GM18526 (cell line): ENCODE measurements around the gene CRTAP.

Source experiments
- POLR2A ChIP-seq: IDR thresholded peaks from 3 replicates; pipeline ENCODE4 v1.6.1; 2011; ENCODE audit not compliant: insufficient read length; ENCODE audit errors: extremely low read depth

CRTAP gene

GRCh38 chr3:33113772-33114621 lies at the start of gene CRTAP:
Gene CRTAP (plus strand): TSS chr3:33114014. CDS start chr3:33114078, 64 bp downstream.
- peak; percentile 75 for TF ChIP-seq POLR2A

- no peak for TF ChIP-seq POLR2A
Observed at GRCh38 chr3:33064929-33065328, 48.9 kb upstream of the CRTAP start.

GRCh38 chr3:33067484-33067883 lies 46.3 kb upstream of the CRTAP start:
- TF ChIP-seq POLR2A = no peak

- TF ChIP-seq POLR2A = no peak
Observed at GRCh38 chr3:33071181-33071580, 42.6 kb upstream of the CRTAP start.

- no peak for TF ChIP-seq POLR2A
Observed at GRCh38 chr3:33071946-33072345, 41.9 kb upstream of the CRTAP start.

- no peak for TF ChIP-seq POLR2A
Observed at GRCh38 chr3:33074217-33075067, 39.4 kb upstream of the CRTAP start.

- TF ChIP-seq POLR2A = no peak
Observed at GRCh38 chr3:33075995-33076394, 37.8 kb upstream of the CRTAP start.

GRCh38 chr3:33076952-33077351 lies 36.9 kb upstream of the CRTAP start:
- no peak for TF ChIP-seq POLR2A

GRCh38 chr3:33077976-33078375 lies 35.8 kb upstream of the CRTAP start:
- TF ChIP-seq POLR2A = no peak

- TF ChIP-seq POLR2A = no peak
Observed at GRCh38 chr3:33081812-33082211, 32.0 kb upstream of the CRTAP start.

- TF ChIP-seq POLR2A = no peak
Observed at GRCh38 chr3:33083958-33084357, 29.9 kb upstream of the CRTAP start.

- no peak for TF ChIP-seq POLR2A
Observed at GRCh38 chr3:33088691-33089090, 25.1 kb upstream of the CRTAP start.

GRCh38 chr3:33089515-33089914 lies 24.3 kb upstream of the CRTAP start:
- TF ChIP-seq POLR2A = no peak

- TF ChIP-seq POLR2A = no peak
Observed at GRCh38 chr3:33091746-33092145, 22.1 kb upstream of the CRTAP start.

- TF ChIP-seq POLR2A = no peak
Observed at GRCh38 chr3:33092496-33093254, 21.1 kb upstream of the CRTAP start.

- no peak for TF ChIP-seq POLR2A
Observed at GRCh38 chr3:33093847-33094246, 20.0 kb upstream of the CRTAP start.

GRCh38 chr3:33095436-33095835 lies 18.4 kb upstream of the CRTAP start:
- TF ChIP-seq POLR2A = no peak
